CD1c-positive myeloid dendritic cell (primary cell): ENCODE results near the gene GAB2.
A peak's percentile ranks its signal among the peaks of the same experiment; 100 is the strongest.

Experiments used
- DNase-seq: peaks from one replicate; pipeline ENCODE4 v3.0.0-alpha.2; 2016; ENCODE audit errors: extremely low spot score

GAB2 gene

GRCh38 chr11:78341841-78342240 lies 75.8 kb downstream of the GAB2 start:
- no peak for DNase-seq

- no peak for DNase-seq
Observed at GRCh38 chr11:78340530-78340929, 77.1 kb downstream of the GAB2 start.

- DNase-seq, result no peak
Observed at GRCh38 chr11:78339945-78340344, 77.7 kb downstream of the GAB2 start.

- no peak for DNase-seq
Observed at GRCh38 chr11:78339483-78339882, 78.1 kb downstream of the GAB2 start.

GRCh38 chr11:78338702-78339101 lies 78.9 kb downstream of the GAB2 start:
- peak; percentile 34 for DNase-seq

- peak; percentile 73 for DNase-seq
Observed at GRCh38 chr11:78338138-78338537, 79.5 kb downstream of the GAB2 start.

GRCh38 chr11:78337554-78337924 lies 80.1 kb downstream of the GAB2 start:
- DNase-seq, result no peak

GRCh38 chr11:78336877-78337553 lies 80.6 kb downstream of the GAB2 start:
- DNase-seq, result peak; percentile 34

- no peak for DNase-seq
Observed at GRCh38 chr11:78334109-78334508, 83.5 kb downstream of the GAB2 start.

- no peak for DNase-seq
Observed at GRCh38 chr11:78332872-78333271, 84.7 kb downstream of the GAB2 start.

GRCh38 chr11:78332174-78332866 lies 85.3 kb downstream of the GAB2 start:
- peak; percentile 33 for DNase-seq

GRCh38 chr11:78331711-78332110 lies 85.9 kb downstream of the GAB2 start:
- no peak for DNase-seq

- DNase-seq, result no peak
Observed at GRCh38 chr11:78330361-78330760, 87.3 kb downstream of the GAB2 start.

GRCh38 chr11:78327945-78328344 lies 89.7 kb downstream of the GAB2 start:
- DNase-seq, result no peak

- peak; percentile 69 for DNase-seq
Observed at GRCh38 chr11:78325274-78325781, 92.3 kb downstream of the GAB2 start.

- DNase-seq, result peak; percentile 65
Observed at GRCh38 chr11:78323363-78323762, 94.3 kb downstream of the GAB2 start.

- no peak for DNase-seq
Observed at GRCh38 chr11:78319453-78319955, 98.1 kb downstream of the GAB2 start.

- DNase-seq, result no peak
Observed at GRCh38 chr11:78318321-78319114, 99.1 kb downstream of the GAB2 start.

- no peak for DNase-seq
Observed at GRCh38 chr11:78315724-78316123, 101.9 kb downstream of the GAB2 start.

- DNase-seq, result no peak
Observed at GRCh38 chr11:78314762-78315161, 102.9 kb downstream of the GAB2 start.

- DNase-seq, result peak; percentile 78
Observed at GRCh38 chr11:78313898-78314297, 103.7 kb downstream of the GAB2 start.

GRCh38 chr11:78313181-78313795 lies 104.3 kb downstream of the GAB2 start:
- DNase-seq, result peak; percentile 30
